Measurements from ENCODE around the gene HDHD3.

DNA sequence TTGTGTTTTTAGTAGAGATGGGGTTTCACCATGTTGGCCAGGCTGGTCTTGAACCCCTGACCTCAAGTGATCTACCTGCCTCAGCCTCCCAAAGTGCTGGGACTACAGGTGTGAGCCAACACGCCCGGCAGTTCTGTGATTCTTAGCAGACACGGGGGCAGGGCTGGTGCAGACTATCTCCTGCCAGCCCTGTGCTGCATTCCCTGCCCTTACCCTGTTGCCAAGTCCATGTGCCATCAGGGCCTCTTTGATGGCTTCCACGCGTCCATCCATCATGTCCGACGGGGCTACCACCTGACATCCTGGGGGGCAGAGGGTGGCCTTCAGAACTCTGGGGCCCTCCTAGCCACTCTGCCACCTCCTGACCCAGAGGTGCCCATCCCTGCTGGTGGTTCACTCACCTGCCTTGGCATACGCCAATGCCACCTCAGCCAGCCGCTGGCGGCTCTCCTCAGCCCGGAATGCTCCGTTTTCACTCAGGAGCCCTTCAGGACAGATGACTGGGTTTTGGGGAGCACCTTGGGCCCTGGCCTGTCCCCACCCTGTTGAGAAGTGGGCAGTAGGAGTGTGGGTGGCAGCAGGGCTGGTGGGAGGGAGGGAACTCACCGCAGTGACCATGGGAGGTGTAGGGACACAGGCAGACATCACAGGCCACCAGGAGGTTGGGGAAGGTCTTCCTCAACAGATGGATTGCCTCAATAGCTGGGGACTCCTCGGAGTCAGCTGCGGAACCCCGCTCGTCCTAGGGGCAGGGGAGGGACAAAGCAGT, 13.6 kb upstream of the HDHD3 start:
- TF ChIP-seq, protein P1, sequence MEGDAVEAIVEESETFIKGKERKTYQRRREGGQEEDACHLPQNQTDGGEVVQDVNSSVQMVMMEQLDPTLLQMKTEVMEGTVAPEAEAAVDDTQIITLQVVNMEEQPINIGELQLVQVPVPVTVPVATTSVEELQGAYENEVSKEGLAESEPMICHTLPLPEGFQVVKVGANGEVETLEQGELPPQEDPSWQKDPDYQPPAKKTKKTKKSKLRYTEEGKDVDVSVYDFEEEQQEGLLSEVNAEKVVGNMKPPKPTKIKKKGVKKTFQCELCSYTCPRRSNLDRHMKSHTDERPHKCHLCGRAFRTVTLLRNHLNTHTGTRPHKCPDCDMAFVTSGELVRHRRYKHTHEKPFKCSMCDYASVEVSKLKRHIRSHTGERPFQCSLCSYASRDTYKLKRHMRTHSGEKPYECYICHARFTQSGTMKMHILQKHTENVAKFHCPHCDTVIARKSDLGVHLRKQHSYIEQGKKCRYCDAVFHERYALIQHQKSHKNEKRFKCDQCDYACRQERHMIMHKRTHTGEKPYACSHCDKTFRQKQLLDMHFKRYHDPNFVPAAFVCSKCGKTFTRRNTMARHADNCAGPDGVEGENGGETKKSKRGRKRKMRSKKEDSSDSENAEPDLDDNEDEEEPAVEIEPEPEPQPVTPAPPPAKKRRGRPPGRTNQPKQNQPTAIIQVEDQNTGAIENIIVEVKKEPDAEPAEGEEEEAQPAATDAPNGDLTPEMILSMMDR (conservative IDR thresholded peaks at IDR 0.05) = no peak
- TF ChIP-seq EZH2 (IDR thresholded peaks at IDR 0.05; ENCODE audit: low read depth) = no peak
